Urinary bladder (tissue), 4 donors: ENCODE results near the gene SETBP1. TPM values are rescaled to one million over a fixed set of nuclear protein-coding genes. Genes with fewer than 3 reads are reported as not detected.

Experiments used
- DNase-seq: peaks from one replicate; pipeline ENCODE4 v3.0.0-alpha.2; 2015; ENCODE audit errors: extremely low spot score
- H3K27ac ChIP-seq: one replicate; pipeline ENCODE4 v1.5.1; 2013; ENCODE audit warnings: low read depth, mild to moderate bottlenecking, moderate library complexity
- H3K36me3 ChIP-seq: one replicate; pipeline ENCODE4 v1.6.1; 2013; ENCODE audit warnings: mild to moderate bottlenecking, moderate library complexity; ENCODE audit not compliant: insufficient read depth
- H3K4me1 ChIP-seq: one replicate; pipeline ENCODE4 v1.6.1; 2013; ENCODE audit warnings: mild to moderate bottlenecking, moderate library complexity; ENCODE audit not compliant: insufficient read depth
- H3K4me3 ChIP-seq: one replicate; pipeline ENCODE4 v1.5.1; 2013; ENCODE audit warnings: low read depth, low read length
- WGBS: extraction: QIAGEN DNeasy Blood & Tissue Kit; methylation state at CpG from one replicate; pipeline ENCODE4 v1.1.7; 2013; 5-methylcytosine and 5-hydroxymethylcytosine counted together
- polyA plus RNA-seq: library from polyadenylated mRNA; stranded (reverse); fragments of 200-250 nt; gene quantifications from one replicate; pipeline ENCODE4 v1.2.3, GENCODE V29; 2013
- total RNA-seq: library from RNA; depleted of rRNA; stranded (reverse); fragments of >200 nt; gene quantifications from one replicate; pipeline ENCODE4 v1.2.3, GENCODE V29; 2014
- donor health status: healthy with polysubstance abuse.
- donor health status: healthy.

SETBP1 gene
- total and polyA plus RNA-seq, 2 donors, result 12.6 to 46.7 TPM

GRCh38 chr18:44998360-44998759 lies 317.7 kb downstream of the SETBP1 start:
- Histone ChIP-seq H3K36me3 (no peaks in the 10 kb centered on the region), H3K27ac (no peak overlapping the region)

GRCh38 chr18:45004546-45005080 lies 323.9 kb downstream of the SETBP1 start:
- 56% methylated on average over 3 of the region's 3 CpGs for WGBS
- no peak overlapping the region for H3K27ac ChIP-seq
- no peaks in the 10 kb centered on the region for H3K4me1 ChIP-seq

More at GRCh38 chr18:44998360-44998759, 317.7 kb downstream of the SETBP1 start:
- Histone ChIP-seq H3K4me3 (no peak overlapping the region), H3K4me1 (no peaks in the 10 kb centered on the region)
- DNase-seq, result no peak
- 94% methylated on average over 8 of the region's 8 CpGs for WGBS

GRCh38 chr18:45006934-45007333 lies 326.2 kb downstream of the SETBP1 start:
- Histone ChIP-seq H3K27ac (no peak overlapping the region), H3K4me3 (no peak overlapping the region), H3K36me3 (no peaks in the 10 kb centered on the region), H3K4me1 (no peaks in the 10 kb centered on the region)
- WGBS, result 70% methylated on average over 2 of the region's 2 CpGs
- DNase-seq, result no peak

More at GRCh38 chr18:45004546-45005080, 323.9 kb downstream of the SETBP1 start:
- H3K36me3 ChIP-seq, result no peaks in the 10 kb centered on the region
- no peak overlapping the region for H3K4me3 ChIP-seq
- no peak for DNase-seq

- 94% methylated on average over 2 of the region's 2 CpGs for WGBS
- no peak for DNase-seq
- Histone ChIP-seq H3K36me3 (no peaks in the 10 kb centered on the region), H3K4me1 (no peaks in the 10 kb centered on the region), H3K4me3 (no peak overlapping the region), H3K27ac (no peak overlapping the region)
Observed at GRCh38 chr18:45007531-45007930, 326.8 kb downstream of the SETBP1 start.

- H3K4me1 ChIP-seq, result no peaks in the 10 kb centered on the region
- DNase-seq, result no peak
- WGBS, result 93% methylated on average over 13 of the region's 13 CpGs
- H3K36me3 ChIP-seq, result no peaks in the 10 kb centered on the region
- no peak overlapping the region for H3K4me3 ChIP-seq
- H3K27ac ChIP-seq, result no peak overlapping the region
Observed at GRCh38 chr18:45008694-45009413, 328.2 kb downstream of the SETBP1 start.

- 91% methylated on average over 5 of the region's 5 CpGs for WGBS
- no peak for DNase-seq
- no peak overlapping the region for H3K4me3 ChIP-seq
- no peaks in the 10 kb centered on the region for H3K4me1 ChIP-seq
- no peaks in the 10 kb centered on the region for H3K36me3 ChIP-seq
- H3K27ac ChIP-seq, result no peak overlapping the region
Observed at GRCh38 chr18:45009756-45010155, 329.1 kb downstream of the SETBP1 start.

GRCh38 chr18:45012286-45012685 lies 331.6 kb downstream of the SETBP1 start:
- DNase-seq, result no peak
- Histone ChIP-seq H3K4me1 (no peaks in the 10 kb centered on the region), H3K4me3 (no peak overlapping the region), H3K27ac (no peak overlapping the region), H3K36me3 (no peaks in the 10 kb centered on the region)
- WGBS, result 98% methylated on average over 3 of the region's 3 CpGs

GRCh38 chr18:45014047-45014501 lies 333.4 kb downstream of the SETBP1 start:
- 72% methylated on average over 2 of the region's 2 CpGs for WGBS
- H3K4me3 ChIP-seq, result no peak overlapping the region
- no peaks in the 10 kb centered on the region for H3K36me3 ChIP-seq
- H3K4me1 ChIP-seq, result no peaks in the 10 kb centered on the region
- no peak for DNase-seq
- H3K27ac ChIP-seq, result no peak overlapping the region

- 45% methylated on average over 1 of the region's 1 CpG for WGBS
- Histone ChIP-seq H3K4me3 (no peak overlapping the region), H3K27ac (no peak overlapping the region), H3K36me3 (no peaks in the 10 kb centered on the region), H3K4me1 (no peaks in the 10 kb centered on the region)
- no peak for DNase-seq
Observed at GRCh38 chr18:45015788-45016128, 335.1 kb downstream of the SETBP1 start.

GRCh38 chr18:45019469-45019868 lies 338.8 kb downstream of the SETBP1 start:
- no peak for DNase-seq
- 93% methylated on average over 1 of the region's 1 CpG for WGBS
- H3K4me3 ChIP-seq, result no peak overlapping the region
- no peaks in the 10 kb centered on the region for H3K4me1 ChIP-seq
- H3K36me3 ChIP-seq, result no peaks in the 10 kb centered on the region
- H3K27ac ChIP-seq, result no peak overlapping the region

- 83% methylated on average over 5 of the region's 5 CpGs for whole genome bisulfite sequencing
- H3K27ac ChIP-seq, result no peak overlapping the region
- H3K36me3 ChIP-seq, result no peaks in the 10 kb centered on the region
- no peak for DNase-seq
- H3K4me3 ChIP-seq, result no peak overlapping the region
- no peaks in the 10 kb centered on the region for H3K4me1 ChIP-seq
Observed at GRCh38 chr18:45023519-45023918, 342.8 kb downstream of the SETBP1 start.

GRCh38 chr18:45024357-45025088 lies 343.8 kb downstream of the SETBP1 start:
- WGBS, result 81% methylated on average over 4 of the region's 4 CpGs
- Histone ChIP-seq H3K36me3 (no peaks in the 10 kb centered on the region), H3K4me1 (no peaks in the 10 kb centered on the region), H3K27ac (no peak overlapping the region), H3K4me3 (no peak overlapping the region)
- DNase-seq, result no peak

- Histone ChIP-seq H3K4me3 (no peak overlapping the region), H3K4me1 (no peaks in the 10 kb centered on the region), H3K27ac (no peak overlapping the region), H3K36me3 (no peaks in the 10 kb centered on the region)
- WGBS, result 96% methylated on average over 4 of the region's 4 CpGs
- DNase-seq, result no peak
Observed at GRCh38 chr18:45025089-45025450, 344.4 kb downstream of the SETBP1 start.

- Histone ChIP-seq H3K36me3 (no peaks in the 10 kb centered on the region), H3K4me3 (no peak overlapping the region), H3K4me1 (no peaks in the 10 kb centered on the region), H3K27ac (no peak overlapping the region)
- 90% methylated on average over 3 of the region's 3 CpGs for WGBS
- no peak for DNase-seq
Observed at GRCh38 chr18:45026162-45026561, 345.5 kb downstream of the SETBP1 start.
